Prostate gland (tissue), 2 donors: ENCODE measurements around the gene CAPZA2.

Source experiments
- CTCF ChIP-seq, 4 experiments: fragments of 200-600 bp in 2 of 4; fragments of 450-650 bp in 2 of 4; sonication (generic) in 2 of 4; IDR thresholded peaks; 1 replicate in 3 of 4; 2 replicates in 1 of 4; pipeline ENCODE4 v1.5.1; 2016 to 2019; ENCODE audit warnings: antibody characterized with exemption in 4 of 4, mild to moderate bottlenecking in 2 of 4, moderate library complexity in 2 of 4
- POLR2A ChIP-seq: fragments of 450-650 bp; IDR thresholded peaks from one replicate; pipeline ENCODE4 v1.6.1; 2016; ENCODE audit warnings: antibody characterized with exemption, mild to moderate bottlenecking
- POLR2AphosphoS5 ChIP-seq: sonication (generic); formaldehyde crosslinking; IDR thresholded peaks from one replicate; pipeline ENCODE4 v1.6.1; 2017; ENCODE audit warnings: antibody characterized with exemption

DNA sequence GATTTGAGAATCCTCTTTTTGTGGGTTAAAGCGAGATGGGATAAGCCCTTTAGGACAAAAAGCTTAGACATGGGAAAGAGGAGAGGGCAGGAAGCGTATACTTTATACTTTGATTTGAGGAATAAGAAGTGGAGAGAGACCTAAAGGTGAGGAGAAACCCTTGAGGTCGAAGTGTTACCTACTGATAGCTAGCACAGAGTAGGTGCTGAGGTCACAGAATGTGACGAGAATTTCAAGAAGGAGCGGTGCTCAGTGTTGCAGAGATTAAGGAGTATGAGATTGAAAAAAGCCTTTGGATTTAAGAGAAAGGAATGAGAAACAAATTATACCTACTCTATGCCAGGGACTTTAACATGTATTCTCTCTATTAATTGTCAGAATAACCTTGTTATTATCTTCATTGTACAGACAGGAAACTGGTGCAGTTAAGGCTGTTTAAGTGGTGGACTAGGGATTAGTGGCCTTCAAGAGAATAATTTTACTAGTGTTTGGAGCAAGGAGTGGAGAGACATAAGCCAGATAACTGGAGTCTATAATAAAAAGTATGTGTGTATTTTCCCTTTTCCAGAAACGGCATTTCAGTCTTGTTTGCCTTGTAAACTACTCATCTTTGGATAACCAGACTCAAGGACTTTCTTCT is 8.8 kb downstream of the CAPZA2 start:
- TF ChIP-seq POLR2AphosphoS5 (no peak), CTCF (IDR thresholded peaks at IDR 0.05) (no peak), POLR2A (no peak)
